Pancreas (tissue), 10 donors: ENCODE results near the gene RAPGEF4. TPM values are rescaled to one million over a fixed set of nuclear protein-coding genes. Genes with fewer than 3 reads are reported as not detected.

Experiments used
- ATAC-seq, 4 donors: fragments of 200-7000 bp; cut with Tn5 transposase; one replicate each; pipeline versions ENCODE4 v1.8.0 to v1.9.1; 2020; ENCODE audit warnings: mild to moderate bottlenecking in 4 of 4, moderate library complexity in 4 of 4
- DNase-seq, 6 donors: peaks; one replicate each; pipeline ENCODE4 v3.0.0-alpha.2; 2020
- FAIRE-seq: peaks from 2 replicates; lab custom pipeline; 2012; peaks lifted over from hg19 to GRCh38; lab: Jason Lieb, UNC
- H3K27ac ChIP-seq, 4 donors: fragments of 200-600 bp; sonication (generic); 1 replicate in 3 of 4; 2 replicates in 1 of 4; pipeline versions ENCODE4 v1.5.0 to v1.8.0; 2020
- H3K27me3 ChIP-seq, 4 donors: fragments of 200-600 bp; one replicate each; pipeline ENCODE4 v1.8.0; 2021
- H3K36me3 ChIP-seq, 3 donors: fragments of 200-600 bp; sonication (generic) in 1 of 3; one replicate each; pipeline versions ENCODE4 v1.5.0 to v1.8.0; 2020 to 2021
- H3K4me1 ChIP-seq, 3 donors: fragments of 200-600 bp; one replicate each; pipeline ENCODE4 v1.8.0; 2021
- H3K4me3 ChIP-seq, 4 donors: fragments of 200-600 bp; sonication (generic) in 2 of 4; one replicate each; pipeline versions ENCODE4 v1.5.0 to v1.8.0; 2020 to 2021
- H3K9me3 ChIP-seq, 4 donors: fragments of 200-600 bp; one replicate each; pipeline ENCODE4 v1.8.0; 2021
- CTCF ChIP-seq, 4 donors: fragments of 200-600 bp; sonication (generic) in 3 of 4; IDR thresholded peaks; one replicate each; pipeline versions ENCODE4 v1.5.0 to v1.8.0; 2021; ENCODE audit warnings: antibody characterized with exemption in 4 of 4
- WGBS, 2 donors: extraction: QIAGEN DNeasy Blood & Tissue Kit; methylation state at CpG; one replicate each; pipeline ENCODE4 v1.1.7; 2013; 5-methylcytosine and 5-hydroxymethylcytosine counted together
- intact Hi-C, 3 donors: fragments of 100-400 bp; cut with DNase I; formaldehyde crosslinking; loops; one replicate each; pipeline versions ENCODE4 v1.11.1 to v1.14.2; 2022
- polyA plus RNA-seq, 2 donors: library from polyadenylated mRNA; stranded (reverse); fragments of 200-250 nt; gene quantifications; one replicate each; pipeline ENCODE4 v1.2.3, GENCODE V29; 2013
- total RNA-seq, 6 donors: library from RNA; stranded (reverse); fragmentation: NEBNext Ultra II Directional in 4 of 6; extraction: Animal tissue kit (Norgen Biotek cat#: 25700) in 4 of 6; gene quantifications; one replicate each; pipeline versions ENCODE4 v1.2.1 to v1.2.4, GENCODE V29; 2021 to 2023
- donor health status: healthy with polysubstance abuse.
- donor health status: DM: no; HTN: no; CAD: no; lungs with moderate emphysema.
- donor health status: DM: no; HTN: no; CAD: no.
- donor health status: control.
- donor health status: control.
- donor health status: Bipolar disorder and iron deficiency.
- donor health status: DM: yes; HTN: yes; CAD: no.
- donor health status: DM: no; HTN: no; CAD: no.
- donor health status: DM: no; HTN: no; CAD: no.
- donor health status: DM: yes; HTN: yes; CAD: no.

RAPGEF4 gene
- total and polyA plus RNA-seq, 8 donors, result 2.1 to 9.0 (median 5.1) TPM

- no peaks in the 10 kb centered on the region for H3K27me3 ChIP-seq
- FAIRE-seq (no peak), ATAC-seq (no peak), DNase-seq (no peak)
- H3K27ac ChIP-seq, result no peak overlapping the region
- no peaks in the 10 kb centered on the region for H3K36me3 ChIP-seq
- WGBS, 2 donors, result 61 to 64% methylated on average over 7 of the region's 7 CpGs
- intact Hi-C loops, result loop anchor here in 1 of 3 donors (10.0 kb wide), 1 partner anchor 53 kb away; no protein-coding TSS in a partner anchor
- TF ChIP-seq CTCF (IDR thresholded peaks at IDR 0.05), result no peak
- no peaks in the 10 kb centered on the region for H3K9me3 ChIP-seq
- no peak overlapping the region for H3K4me3 ChIP-seq
- peaks cover 0 to 35% (median 14%) of the 10 kb centered on the region in 3 donors for H3K4me1 ChIP-seq
Observed at GRCh38 chr2:172861656-172862476, 126.2 kb downstream of the RAPGEF4 start.

GRCh38 chr2:172863341-172863740 lies 127.7 kb downstream of the RAPGEF4 start:
- no peak for TF ChIP-seq CTCF (IDR thresholded peaks at IDR 0.05)
- FAIRE-seq (no peak), DNase-seq (no peak), ATAC-seq (no peak)
- no peak overlapping the region for H3K4me3 ChIP-seq
- no peaks in the 10 kb centered on the region for H3K9me3 ChIP-seq
- no peaks in the 10 kb centered on the region for H3K27me3 ChIP-seq
- intact Hi-C loops, result loop anchor here in 1 of 3 donors (10.0 kb wide), 1 partner anchor 51 kb away; no protein-coding TSS in a partner anchor
- peaks cover 0 to 21% (median 8%) of the 10 kb centered on the region in 3 donors for H3K4me1 ChIP-seq
- WGBS, 2 donors, result 68 to 83% methylated on average over 2 of the region's 2 CpGs
- H3K27ac ChIP-seq, result no peak overlapping the region
- H3K36me3 ChIP-seq, result no peaks in the 10 kb centered on the region

- Histone ChIP-seq H3K27ac (no peak overlapping the region), H3K9me3 (no peaks in the 10 kb centered on the region), H3K27me3 (no peaks in the 10 kb centered on the region), H3K4me1 (peaks cover 0 to 13% (median 5%) of the 10 kb centered on the region in 3 donors), H3K4me3 (no peak overlapping the region), H3K36me3 (no peaks in the 10 kb centered on the region)
- ATAC-seq (peak; percentile 69 to 85 (median 76)), DNase-seq (peak in 5 of 6 donors; percentile 29 to 67 (median 50)), FAIRE-seq (no peak)
- intact Hi-C loops, result loop anchor here in 1 of 3 donors (10.0 kb wide), 1 partner anchor 51 kb away; no protein-coding TSS in a partner anchor
- WGBS, 2 donors, result 59 to 69% methylated on average over 5 of the region's 5 CpGs
- TF ChIP-seq CTCF (IDR thresholded peaks at IDR 0.05), result peak in 3 of 4 donors; percentile 26 to 42 (median 37)
Observed at GRCh38 chr2:172864182-172864581, 128.5 kb downstream of the RAPGEF4 start.

GRCh38 chr2:172865422-172865821 lies 129.8 kb downstream of the RAPGEF4 start:
- Histone ChIP-seq H3K4me3 (no peak overlapping the region), H3K27ac (no peak overlapping the region), H3K4me1 (peaks cover 0 to 2% (median 0%) of the 10 kb centered on the region in 3 donors), H3K9me3 (no peaks in the 10 kb centered on the region), H3K27me3 (no peaks in the 10 kb centered on the region), H3K36me3 (no peaks in the 10 kb centered on the region)
- WGBS, 2 donors, result 76 to 77% methylated on average over 3 of the region's 3 CpGs
- ATAC-seq, result peak in 3 of 4 donors; percentile 20 to 32 (median 31)
- FAIRE-seq, result no peak
- no peak for TF ChIP-seq CTCF (IDR thresholded peaks at IDR 0.05)
- intact Hi-C loops, result loop anchor here in 1 of 3 donors (10.0 kb wide), 1 partner anchor 49 kb away; no protein-coding TSS in a partner anchor
- no peak for DNase-seq
